K562 treated with DMSO at 1 percent for 48 hours (cell line): ENCODE measurements around the gene SLC22A6. TPM values are rescaled to one million over a fixed set of nuclear protein-coding genes. Genes with fewer than 3 reads are reported as not detected.

ENCODE experiments used
- total RNA-seq: library from RNA; unstranded; fragments of 300-600 nt; gene quantifications from 2 replicates; pipeline ENCODE4 v1.2.3, GENCODE V29; 2022; ENCODE audit warnings: low replicate concordance; ENCODE audit errors: extremely low read depth

The SLC22A6 gene
- not detected in 2 replicates for total RNA-seq

GRCh38 chr11:62984451-62984991 lies at the start of gene SLC22A6:
Gene SLC22A6 (minus strand): TSS chr11:62984967. CDS start chr11:62984690, 277 bp downstream.

GRCh38 chr11:63015521-63016215 lies 30.9 kb upstream of the SLC22A6 start, which contains the start of gene SLC22A8:
Gene SLC22A8 (minus strand): TSS chr11:63015841. CDS start chr11:63014958, 883 bp downstream.

Other genes with a start within 250 kb of the SLC22A6 start
- not detected in 2 replicates for gene ZBTB3, start 230.8 kb downstream of the SLC22A6 start, total RNA-seq
- gene POLR2G, start 223.4 kb downstream of the SLC22A6 start, total RNA-seq = not detected in 2 replicates
- gene TAF6L, start 213.6 kb downstream of the SLC22A6 start, total RNA-seq = not detected in 2 replicates
- not detected in 2 replicates for gene TMEM179B, start 197.6 kb downstream of the SLC22A6 start, total RNA-seq
- not detected in 2 replicates for gene TMEM223, start 193.0 kb downstream of the SLC22A6 start, total RNA-seq
- gene NXF1, start 179.5 kb downstream of the SLC22A6 start, total RNA-seq = not detected in 2 replicates
- 493 TPM in 1 of 2 replicates, not detected in the other for gene STX5, start 152.9 kb downstream of the SLC22A6 start, total RNA-seq
- gene TEX54, start 152.1 kb downstream of the SLC22A6 start, total RNA-seq = not detected in 2 replicates
- gene WDR74, start 145.4 kb downstream of the SLC22A6 start, total RNA-seq = not detected in 2 replicates
- 454 and 648 TPM in 2 replicates for gene SLC3A2, start 104.1 kb downstream of the SLC22A6 start, total RNA-seq
- gene CHRM1, start 63.6 kb downstream of the SLC22A6 start, total RNA-seq = not detected in 2 replicates
- not detected in 2 replicates for gene SLC22A8, start 30.9 kb upstream of the SLC22A6 start, total RNA-seq
- not detected in 2 replicates for gene SLC22A24, start 159.3 kb upstream of the SLC22A6 start, total RNA-seq